ENCODE data around the gene GRIA3. TPM values are rescaled to one million over a fixed set of nuclear protein-coding genes. Genes with fewer than 3 reads are reported as not detected.

Gene GRIA3
- total RNA-seq, 1 experiment from 2014 or later, result not detected

DNA sequence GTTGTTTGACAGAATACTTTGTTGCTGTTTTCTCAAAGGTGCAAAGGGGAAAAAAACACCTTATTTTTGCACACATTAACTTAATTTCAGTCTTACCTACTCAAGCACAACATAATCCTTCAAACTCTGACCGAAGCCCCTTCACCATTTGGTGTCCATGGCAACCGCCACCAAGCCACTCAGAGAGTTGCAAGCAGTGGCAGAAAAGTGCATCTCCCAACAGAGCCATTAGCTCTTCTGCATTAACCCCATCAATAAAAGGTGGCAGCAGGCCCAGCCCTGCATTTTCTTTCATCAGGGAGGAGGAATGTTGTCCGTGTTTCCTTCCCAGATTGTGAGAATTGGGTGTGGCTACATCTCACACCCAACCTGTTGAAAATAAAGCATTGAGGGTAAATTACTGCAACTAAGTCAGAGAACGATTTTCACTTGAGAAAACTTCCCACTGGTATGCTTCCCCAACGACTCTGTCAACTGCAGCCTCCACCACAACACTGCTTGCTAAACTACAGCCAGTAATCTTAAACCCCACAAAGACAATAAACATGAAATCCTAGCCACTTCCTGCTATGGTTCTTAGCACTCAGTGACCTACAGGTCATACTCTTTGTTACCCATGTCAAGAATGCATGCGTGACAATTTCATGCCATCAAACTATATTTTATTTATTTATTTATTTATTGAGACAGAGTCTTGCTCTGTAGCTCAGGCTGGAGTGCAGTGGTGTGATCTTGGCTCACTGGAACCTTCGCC is 154.0 kb downstream of the GRIA3 start:
- no peaks in the 10 kb centered on the region for H3K4me1 ChIP-seq (ENCODE audit: control insufficient read depth in 1 of 2, insufficient read depth in 2 of 2, low read length in 2 of 2)
- POLR2A ChIA-PET, result no interaction called here
- no peak overlapping the region for H3K27ac ChIP-seq (ENCODE audit: low read depth, low read length)
- H2AFZ ChIP-seq (ENCODE audit: low read depth, low read length, poor library complexity, severe bottlenecking), result no peak overlapping the region
- no peaks in the 10 kb centered on the region for H3K79me2 ChIP-seq (ENCODE audit: insufficient read depth, low read length)
- DNase-seq (ENCODE audit: low read depth, low spot score) (no peak), ATAC-seq (no peak)
- no peak overlapping the region for H3K4me3 ChIP-seq (replicated peaks in 1 of 2; ENCODE audit: low read depth in 1 of 2, low read length in 2 of 2)
- no peaks in the 10 kb centered on the region for H4K20me1 ChIP-seq (ENCODE audit: insufficient read depth)
- no peaks in the 10 kb centered on the region for H3K27me3 ChIP-seq (ENCODE audit: insufficient read depth, low read length)
- RAD21 ChIA-PET (ENCODE audit: low non-redundant PET in 1 of 2, low total read pairs in 2 of 2, uncharacterized antibody in 2 of 2, unreplicated experiment in 2 of 2), result no interaction called here
- BruUV-seq (replicated peaks), result no TSS peak
- no peaks in the 10 kb centered on the region for H3K9me2 ChIP-seq (ENCODE audit: insufficient read depth)
- CTCF ChIA-PET, result no interaction called here
- H3K9me3 ChIP-seq (ENCODE audit: control insufficient read depth in 1 of 2, insufficient read depth in 1 of 2, low read depth in 1 of 2, low read length in 2 of 2), result no peaks in the 10 kb centered on the region
- intact Hi-C loops (cut with micrococcal nuclease), result no loop called here
- no peak for TF ChIP-seq EZH2 (IDR thresholded peaks at IDR 0.05)
- no peak for TF ChIP-seq RAD21 (IDR thresholded peaks at IDR 0.05; ENCODE audit: low read depth)
- TF ChIP-seq EGR1 (IDR thresholded peaks at IDR 0.05; ENCODE audit: low read depth), result no peak
- TF ChIP-seq JUND (IDR thresholded peaks at IDR 0.05), result no peak
- TF ChIP-seq, protein P1, sequence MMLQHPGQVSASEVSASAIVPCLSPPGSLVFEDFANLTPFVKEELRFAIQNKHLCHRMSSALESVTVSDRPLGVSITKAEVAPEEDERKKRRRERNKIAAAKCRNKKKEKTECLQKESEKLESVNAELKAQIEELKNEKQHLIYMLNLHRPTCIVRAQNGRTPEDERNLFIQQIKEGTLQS (IDR thresholded peaks at IDR 0.05), result no peak
- no peak for TF ChIP-seq POLR2A (IDR thresholded peaks at IDR 0.05; ENCODE audit: borderline replicate concordance, extremely low read depth, insufficient read depth, insufficient read length)
- TF ChIP-seq ZNF274 (IDR thresholded peaks at IDR 0.05; ENCODE audit: low read depth, low read length), result no peak
- TF ChIP-seq, protein P2, sequence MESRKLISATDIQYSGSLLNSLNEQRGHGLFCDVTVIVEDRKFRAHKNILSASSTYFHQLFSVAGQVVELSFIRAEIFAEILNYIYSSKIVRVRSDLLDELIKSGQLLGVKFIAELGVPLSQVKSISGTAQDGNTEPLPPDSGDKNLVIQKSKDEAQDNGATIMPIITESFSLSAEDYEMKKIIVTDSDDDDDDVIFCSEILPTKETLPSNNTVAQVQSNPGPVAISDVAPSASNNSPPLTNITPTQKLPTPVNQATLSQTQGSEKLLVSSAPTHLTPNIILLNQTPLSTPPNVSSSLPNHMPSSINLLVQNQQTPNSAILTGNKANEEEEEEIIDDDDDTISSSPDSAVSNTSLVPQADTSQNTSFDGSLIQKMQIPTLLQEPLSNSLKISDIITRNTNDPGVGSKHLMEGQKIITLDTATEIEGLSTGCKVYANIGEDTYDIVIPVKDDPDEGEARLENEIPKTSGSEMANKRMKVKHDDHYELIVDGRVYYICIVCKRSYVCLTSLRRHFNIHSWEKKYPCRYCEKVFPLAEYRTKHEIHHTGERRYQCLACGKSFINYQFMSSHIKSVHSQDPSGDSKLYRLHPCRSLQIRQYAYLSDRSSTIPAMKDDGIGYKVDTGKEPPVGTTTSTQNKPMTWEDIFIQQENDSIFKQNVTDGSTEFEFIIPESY (IDR thresholded peaks at IDR 0.05; ENCODE audit: extremely low read depth, insufficient replicate concordance, low read length), result no peak
- H3K4me2 ChIP-seq (ENCODE audit: low read length), result no peak overlapping the region
- no peak overlapping the region for H3K9ac ChIP-seq (ENCODE audit: low read length)
- no peaks in the 10 kb centered on the region for H3K36me3 ChIP-seq (ENCODE audit: control insufficient read depth in 1 of 2, insufficient read depth in 2 of 2, low read length in 2 of 2)
